Mesothelial cell of epicardium (in vitro differentiated cells): ENCODE measurements around the gene CCDC71. TPM values are rescaled to one million over a fixed set of nuclear protein-coding genes. Genes with fewer than 3 reads are reported as not detected.

ENCODE experiments used
- DNase-seq, 2 experiments: peaks; one replicate each; pipeline ENCODE4 v3.0.0; 2021; ENCODE audit warnings: low spot score in 2 of 2; ENCODE audit not compliant: unreplicated experiment in 2 of 2
- H3K27ac Mint-ChIP-seq: 2 replicates; pipeline ENCODE4 v1.8.0; 2021; ENCODE audit warnings: mixed read lengths
- H3K27me3 Mint-ChIP-seq: 2 replicates; pipeline ENCODE4 v1.8.0; 2021; ENCODE audit warnings: low read depth, mixed read lengths
- H3K36me3 Mint-ChIP-seq: 2 replicates; pipeline ENCODE4 v1.8.0; 2021; ENCODE audit warnings: mixed read lengths
- H3K4me1 Mint-ChIP-seq: 2 replicates; pipeline ENCODE4 v1.8.0; 2021; ENCODE audit warnings: mixed read lengths
- H3K4me3 Mint-ChIP-seq: 2 replicates; pipeline ENCODE4 v1.8.0; 2021; ENCODE audit warnings: mild to moderate bottlenecking, moderate library complexity, mixed read lengths
- H3K9me3 Mint-ChIP-seq: 2 replicates; pipeline ENCODE4 v1.8.0; 2021; ENCODE audit warnings: mixed read lengths
- CTCF ChIP-seq: fragments of 200-600 bp; sonication (generic); IDR thresholded peaks from one replicate; pipeline ENCODE4 v1.5.0; 2021; ENCODE audit warnings: antibody characterized with exemption; ENCODE audit not compliant: unreplicated experiment
- total RNA-seq: library from RNA; stranded (reverse); gene quantifications from 3 replicates; pipeline ENCODE4 v1.2.1, GENCODE V29; 2021

Gene CCDC71
- total RNA-seq, 1 donor from 2014 or later: 28.9 TPM

- no peaks in the 10 kb centered on the region for H3K27me3 Mint-ChIP-seq
- H3K27ac Mint-ChIP-seq: no peak overlapping the region
- TF ChIP-seq CTCF: no peak
- no peaks in the 10 kb centered on the region for H3K9me3 Mint-ChIP-seq
- no peaks in the 10 kb centered on the region for H3K4me1 Mint-ChIP-seq
- DNase-seq: no peak
- H3K4me3 Mint-ChIP-seq: no peak overlapping the region
- H3K36me3 Mint-ChIP-seq: no peaks in the 10 kb centered on the region
Observed at GRCh38 chr3:49180116-49180515, 14.0 kb upstream of the CCDC71 start.

GRCh38 chr3:49177073-49177472 lies 10.9 kb upstream of the CCDC71 start:
- H3K27me3 Mint-ChIP-seq: no peaks in the 10 kb centered on the region
- no peak for TF ChIP-seq CTCF
- H3K9me3 Mint-ChIP-seq: no peaks in the 10 kb centered on the region
- H3K4me1 Mint-ChIP-seq: peaks cover 20% of the 10 kb centered on the region
- no peak overlapping the region for H3K4me3 Mint-ChIP-seq
- DNase-seq: no peak
- H3K27ac Mint-ChIP-seq: no peak overlapping the region
- H3K36me3 Mint-ChIP-seq: no peaks in the 10 kb centered on the region

- H3K4me1 Mint-ChIP-seq: peaks cover 27% of the 10 kb centered on the region
- no peaks in the 10 kb centered on the region for H3K36me3 Mint-ChIP-seq
- no peak for TF ChIP-seq CTCF
- no peak for DNase-seq
- no peak overlapping the region for H3K4me3 Mint-ChIP-seq
- H3K9me3 Mint-ChIP-seq: no peaks in the 10 kb centered on the region
- H3K27ac Mint-ChIP-seq: no peak overlapping the region
- H3K27me3 Mint-ChIP-seq: no peaks in the 10 kb centered on the region
Observed at GRCh38 chr3:49175530-49175929, 9.4 kb upstream of the CCDC71 start.

GRCh38 chr3:49174397-49174985 lies 8.4 kb upstream of the CCDC71 start:
- peak overlapping the region; percentile 83 for H3K4me3 Mint-ChIP-seq

GRCh38 chr3:49173792-49174170 lies 7.7 kb upstream of the CCDC71 start:
- H3K4me1 Mint-ChIP-seq: peaks cover 30% of the 10 kb centered on the region
- no peaks in the 10 kb centered on the region for H3K27me3 Mint-ChIP-seq
- peak overlapping the region; percentile 83 for H3K4me3 Mint-ChIP-seq
- no peak for TF ChIP-seq CTCF
- H3K9me3 Mint-ChIP-seq: no peaks in the 10 kb centered on the region
- no peak for DNase-seq
- H3K36me3 Mint-ChIP-seq: no peaks in the 10 kb centered on the region
- H3K27ac Mint-ChIP-seq: peak overlapping the region; percentile 90

More at GRCh38 chr3:49174397-49174985, 8.4 kb upstream of the CCDC71 start:
- no peak for TF ChIP-seq CTCF
- no peaks in the 10 kb centered on the region for H3K27me3 Mint-ChIP-seq
- no peaks in the 10 kb centered on the region for H3K9me3 Mint-ChIP-seq
- H3K36me3 Mint-ChIP-seq: no peaks in the 10 kb centered on the region
- peak overlapping the region; percentile 90 for H3K27ac Mint-ChIP-seq
- no peak for DNase-seq
- peaks cover 30% of the 10 kb centered on the region for H3K4me1 Mint-ChIP-seq
